Measurements from ENCODE around the gene HCN3. TPM values are rescaled to one million over a fixed set of nuclear protein-coding genes. Genes with fewer than 3 reads are reported as not detected.
A peak's percentile ranks its signal among the peaks of the same experiment; 100 is the strongest.
"Not testable (repeated sequence)": the region's sequence is repeated elsewhere in the genome, so short reads cannot be mapped to it uniquely, and the experiment has no call there.

Gene HCN3
- 0.52 TPM in 1 of 2 replicates, not detected in the other for total RNA-seq (2014; rRNA removed; shearing (Covaris generic))

DNA sequence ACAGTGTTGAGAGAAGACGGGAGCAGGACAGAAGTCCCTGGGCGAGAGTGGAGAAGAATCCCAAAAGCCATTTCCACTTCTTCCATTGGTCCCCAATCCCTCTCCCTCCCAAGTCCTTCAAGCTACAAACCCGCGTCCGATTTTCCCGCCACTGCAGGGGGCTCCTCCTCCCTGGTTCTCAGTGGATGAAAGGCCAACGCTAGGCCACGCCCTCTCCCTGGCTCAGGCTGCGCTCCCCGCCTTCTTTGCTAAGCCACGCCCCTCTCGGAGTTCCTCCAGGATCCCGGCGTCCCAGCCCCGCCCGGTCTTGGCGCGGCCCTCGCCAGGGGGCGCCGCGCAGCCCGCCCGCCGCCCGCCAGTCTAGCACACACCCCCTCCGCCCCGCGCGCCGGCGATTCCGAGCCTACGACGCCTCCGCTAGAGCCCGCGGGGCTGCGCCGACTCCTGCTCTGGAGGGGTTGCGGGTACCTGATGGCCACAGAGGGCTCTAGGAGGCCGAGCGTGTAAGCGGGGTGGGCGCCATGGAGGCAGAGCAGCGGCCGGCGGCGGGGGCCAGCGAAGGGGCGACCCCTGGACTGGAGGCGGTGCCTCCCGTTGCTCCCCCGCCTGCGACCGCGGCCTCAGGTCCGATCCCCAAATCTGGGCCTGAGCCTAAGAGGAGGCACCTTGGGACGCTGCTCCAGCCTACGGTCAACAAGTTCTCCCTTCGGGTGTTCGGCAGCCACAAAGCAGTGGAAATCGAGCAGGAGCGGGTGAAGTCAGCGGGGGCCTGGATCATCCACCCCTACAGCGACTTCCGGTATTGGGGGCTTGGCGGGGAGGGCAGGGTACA lies at the start of gene HCN3:
HCN3 (plus strand) TSS at position 394 of the 832 bp plus-strand sequence; CDS start at position 522, 128 bp downstream.
- DNase-seq (ENCODE audit: low spot score) = peak; percentile 93

DNA sequence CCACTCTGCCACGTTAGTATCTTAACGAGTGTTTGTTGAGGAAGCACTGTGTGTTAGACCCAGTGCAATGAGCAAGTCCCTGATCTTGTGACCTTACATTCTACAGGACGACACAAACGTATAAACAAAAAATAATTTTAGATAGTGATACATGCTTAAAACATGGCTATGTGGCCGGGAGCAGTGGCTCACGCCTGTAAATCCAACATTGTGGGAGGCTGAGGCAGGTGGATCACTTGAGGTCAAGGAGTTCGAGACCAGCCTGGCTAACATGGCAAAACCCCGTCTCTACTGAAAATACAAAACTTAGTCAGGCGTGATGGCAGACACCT lies 49.2 kb upstream of the HCN3 start:
- no peak for DNase-seq (ENCODE audit: low spot score)

DNA sequence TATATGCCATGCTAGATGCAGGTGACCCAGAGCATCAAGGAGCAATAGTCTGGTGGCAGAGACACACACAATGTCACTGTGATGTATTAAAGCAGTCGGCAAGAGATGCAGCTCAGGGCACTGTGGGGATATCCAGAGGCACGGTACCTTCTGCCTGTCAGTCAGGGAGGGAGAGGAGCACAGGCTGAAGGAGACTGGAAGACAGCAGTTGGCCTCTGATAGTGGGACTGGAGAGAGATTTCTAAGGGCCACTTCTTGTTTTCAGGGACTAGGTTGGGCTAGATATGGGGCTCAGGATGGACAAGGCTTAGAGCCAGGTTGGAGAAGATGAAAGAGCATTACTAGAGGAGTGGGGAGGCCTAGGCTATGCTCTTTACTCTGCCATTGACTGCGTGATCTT lies 46.0 kb upstream of the HCN3 start:
- DNase-seq (ENCODE audit: low spot score) = not testable (repeated sequence)

DNA sequence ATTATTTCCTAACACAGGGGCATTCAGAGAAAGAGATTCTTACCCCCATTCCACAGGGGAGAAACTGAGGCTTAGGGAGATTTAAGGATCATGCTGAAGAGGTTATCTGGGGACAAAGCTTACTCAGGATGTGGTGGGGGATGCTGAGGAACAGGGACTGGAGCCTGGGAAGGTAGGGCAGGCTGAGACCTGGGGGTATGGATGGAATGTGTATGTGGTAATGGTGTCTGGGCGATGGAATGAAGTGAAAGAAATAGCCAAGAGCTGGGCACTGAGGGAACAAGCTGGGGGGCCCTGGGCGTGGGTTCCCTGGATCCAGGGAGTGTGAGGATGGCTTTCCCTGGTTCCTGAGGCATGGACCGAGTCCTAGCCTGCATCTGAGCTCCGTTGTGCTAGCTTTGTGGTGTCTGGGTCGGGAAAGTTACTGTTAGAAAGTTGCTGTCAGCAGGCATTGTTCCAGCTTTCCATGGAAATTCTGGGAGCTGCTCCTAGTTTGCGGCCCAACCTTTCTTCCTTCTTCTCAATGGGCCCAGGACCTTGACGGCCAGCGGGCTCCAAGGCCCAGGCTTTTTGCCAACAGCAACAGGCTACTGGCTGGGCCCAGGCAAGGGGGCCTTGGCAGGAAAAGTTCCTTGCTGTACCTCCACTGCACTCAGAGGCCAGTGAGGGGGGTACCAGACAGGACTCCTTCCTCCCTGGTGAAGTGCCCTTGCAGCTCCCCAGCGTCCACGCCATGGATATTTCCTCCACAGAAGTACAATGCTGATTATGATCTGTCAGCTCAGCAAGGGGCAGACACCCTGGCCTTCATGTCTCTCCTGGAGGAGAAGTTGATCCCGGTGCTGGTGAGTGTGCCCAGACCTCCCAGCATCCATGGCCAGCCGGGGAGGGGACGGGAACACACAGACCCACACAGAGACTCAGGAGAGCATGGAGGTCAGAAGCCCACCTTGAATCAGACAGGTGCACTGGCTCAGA lies 45.0 kb upstream of the HCN3 start:
- DNase-seq (ENCODE audit: low spot score) = not testable (repeated sequence)

DNA sequence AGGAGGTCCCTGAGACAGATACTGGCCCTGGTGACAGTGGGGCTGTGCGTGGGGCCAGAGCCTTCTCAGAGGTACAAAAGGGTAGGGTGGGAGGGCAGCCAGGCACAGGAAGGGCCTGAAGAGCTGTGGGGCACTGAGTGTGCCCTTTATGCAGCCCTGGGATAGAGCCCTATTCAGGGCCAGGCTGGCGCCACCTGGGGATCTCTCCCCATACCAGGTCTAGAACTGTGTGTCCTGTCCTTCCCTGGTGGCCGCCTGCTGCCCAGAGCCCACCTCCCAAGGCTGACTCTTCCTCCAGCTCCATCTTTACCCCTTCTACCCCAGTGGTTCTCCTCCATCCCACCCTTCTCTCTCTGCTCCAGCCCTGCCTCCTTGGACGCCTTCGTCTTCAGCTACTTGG lies 43.8 kb upstream of the HCN3 start:
- not testable (repeated sequence) for DNase-seq (ENCODE audit: low spot score)

DNA sequence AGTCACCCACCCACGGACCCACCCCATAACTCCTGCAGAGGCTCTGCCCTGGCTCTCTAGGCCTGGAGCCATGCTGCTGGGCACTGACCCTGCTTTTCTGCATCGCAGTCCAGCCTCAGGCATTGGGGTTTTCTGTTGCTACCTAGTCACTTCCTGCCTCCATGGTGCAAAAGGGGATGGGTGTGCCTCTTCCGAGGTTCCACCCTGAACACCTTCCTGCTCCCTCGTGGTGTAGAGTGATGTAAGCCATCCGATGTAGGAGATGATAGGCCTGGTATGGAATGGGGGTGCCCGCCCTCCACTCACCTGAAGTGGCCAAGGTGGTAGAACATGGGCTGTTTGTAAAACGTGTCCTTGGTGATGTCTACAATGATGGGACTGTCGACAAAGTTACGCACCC lies 41.9 kb upstream of the HCN3 start:
- DNase-seq (ENCODE audit: low spot score) = not testable (repeated sequence)

DNA sequence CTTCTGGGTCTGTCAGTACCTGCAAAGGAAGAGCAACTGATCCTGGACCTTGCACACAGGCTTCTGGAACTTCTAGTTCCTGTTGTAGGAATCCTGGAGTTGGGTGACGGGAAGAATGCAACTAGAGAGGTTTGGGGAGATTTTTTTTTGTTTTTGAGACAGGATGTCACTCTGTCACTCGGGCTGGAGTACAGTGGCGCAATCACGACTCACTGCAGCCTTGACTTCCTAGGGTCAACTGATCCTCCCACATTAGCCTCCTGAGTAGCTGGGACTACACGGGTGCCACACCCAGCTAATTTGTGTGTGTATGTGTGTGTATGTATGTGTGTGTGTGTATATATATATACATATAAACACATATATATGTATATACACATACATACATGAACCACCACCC lies 40.8 kb upstream of the HCN3 start:
- no peak for DNase-seq (ENCODE audit: low spot score)

DNA sequence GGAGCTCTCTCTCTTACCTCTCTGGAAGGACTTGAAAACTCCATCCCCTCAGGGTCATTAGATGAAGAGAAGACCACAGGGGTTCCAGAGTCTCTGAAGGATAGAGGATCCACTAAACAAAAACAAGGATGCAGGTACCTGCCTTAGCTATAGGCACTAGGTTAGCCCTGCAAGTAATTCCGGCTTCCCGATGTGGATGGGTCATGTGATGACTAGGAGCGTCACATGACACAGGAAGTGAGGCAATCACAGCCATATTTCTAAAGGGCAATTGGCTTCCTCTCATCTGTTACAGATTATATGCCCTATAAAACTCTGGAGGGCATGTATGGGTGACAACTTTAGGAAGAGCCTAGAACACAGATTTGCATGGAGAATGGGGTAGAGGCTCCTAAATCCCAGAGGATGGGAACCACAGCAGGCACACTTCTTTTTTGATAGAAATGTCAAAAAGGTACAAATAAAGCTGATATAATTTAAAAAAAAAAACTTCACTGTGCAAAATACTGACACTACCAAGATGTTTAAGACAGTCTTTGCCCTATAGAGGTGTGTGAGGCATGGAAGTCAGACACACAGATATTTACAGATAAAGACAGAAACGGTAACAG lies 36.1 kb upstream of the HCN3 start:
- DNase-seq (ENCODE audit: low spot score) = peak; percentile 84

DNA sequence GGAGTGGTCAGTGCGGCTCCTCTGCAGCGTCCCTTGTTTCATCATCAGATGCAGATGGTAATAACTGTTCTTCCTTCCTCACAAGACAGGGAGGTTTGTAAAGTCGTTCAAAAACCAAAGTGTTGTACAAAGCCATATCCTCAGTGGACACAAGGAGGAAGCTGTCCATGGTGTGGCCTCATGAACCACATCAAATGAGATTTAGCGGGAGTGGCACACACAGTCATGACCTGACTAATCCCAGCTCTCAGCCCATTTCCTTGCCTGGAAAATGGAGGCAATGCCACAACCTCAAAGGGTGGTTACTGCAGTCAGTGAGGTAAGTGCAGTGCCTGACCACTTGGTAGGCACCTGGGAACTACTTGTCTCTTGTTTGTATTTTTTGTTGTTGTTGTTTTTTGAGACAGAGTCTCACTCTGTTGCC lies 35.4 kb upstream of the HCN3 start:
- no peak for DNase-seq (ENCODE audit: low spot score)

DNA sequence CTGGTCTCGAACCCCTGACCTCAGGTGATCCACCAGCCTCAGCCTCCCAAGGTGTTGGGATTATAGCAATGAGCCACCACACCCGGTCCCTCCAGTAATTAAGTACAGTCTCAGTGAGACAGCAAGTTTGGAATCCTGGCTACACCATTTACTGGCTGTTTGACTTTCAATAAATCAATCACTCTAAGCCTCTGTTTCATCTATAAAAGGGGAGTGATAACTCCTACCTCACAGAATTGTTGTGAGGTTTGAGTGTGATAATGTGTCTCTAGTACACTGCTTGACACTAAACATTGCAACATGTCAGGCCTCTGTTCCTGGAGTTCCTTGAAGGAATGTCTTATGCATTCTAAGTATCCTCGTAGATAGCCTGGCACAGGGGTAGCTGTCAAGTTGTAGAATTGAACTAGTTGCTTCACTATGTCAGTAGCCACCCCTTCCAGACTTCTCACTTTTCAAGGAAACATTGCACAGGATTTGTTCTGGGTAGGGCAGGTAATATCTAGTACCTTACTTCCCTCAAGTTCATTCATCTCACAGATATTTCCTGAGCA lies 34.4 kb upstream of the HCN3 start:
- DNase-seq (ENCODE audit: low spot score) = no peak

DNA sequence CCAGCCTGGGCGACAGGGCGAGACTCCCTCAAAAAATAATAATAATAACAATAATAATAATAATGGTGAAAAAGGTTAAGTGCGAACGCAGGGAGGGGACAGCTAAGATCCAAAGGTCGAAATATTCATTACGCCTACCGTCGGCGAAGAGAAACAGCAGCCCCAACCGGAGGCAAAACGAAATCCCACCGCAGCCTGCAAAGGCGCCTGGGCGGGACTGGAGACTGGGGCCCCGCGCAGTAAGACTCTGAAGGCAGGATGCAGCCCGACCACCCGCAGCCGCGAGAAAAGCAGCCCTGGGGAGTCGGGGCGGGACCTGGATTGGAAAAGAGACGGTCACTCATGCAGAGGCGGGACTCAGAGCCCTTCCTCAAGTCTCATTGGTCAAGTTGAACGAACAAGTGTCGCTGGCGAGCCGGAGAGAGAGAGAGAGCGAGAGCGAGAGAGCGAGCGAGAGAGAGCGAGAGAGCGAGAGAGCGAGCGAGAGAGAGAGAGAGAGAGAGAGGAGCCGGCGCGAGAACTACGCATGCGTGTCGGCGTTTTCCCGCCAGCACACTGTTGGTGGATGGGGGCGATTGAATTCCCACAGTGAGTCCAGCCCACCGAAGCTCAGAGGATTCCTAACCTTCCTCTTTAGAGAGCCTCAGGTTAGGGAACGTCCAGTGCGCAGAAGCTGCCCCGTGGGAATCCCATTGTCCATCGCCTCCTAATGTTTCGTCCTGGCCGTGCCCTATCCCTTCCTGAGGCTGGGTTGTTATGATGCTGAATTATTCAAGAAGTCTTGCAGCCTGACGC lies 32.7 kb upstream of the HCN3 start:
- peak; percentile 99 for DNase-seq (ENCODE audit: low spot score)

DNA sequence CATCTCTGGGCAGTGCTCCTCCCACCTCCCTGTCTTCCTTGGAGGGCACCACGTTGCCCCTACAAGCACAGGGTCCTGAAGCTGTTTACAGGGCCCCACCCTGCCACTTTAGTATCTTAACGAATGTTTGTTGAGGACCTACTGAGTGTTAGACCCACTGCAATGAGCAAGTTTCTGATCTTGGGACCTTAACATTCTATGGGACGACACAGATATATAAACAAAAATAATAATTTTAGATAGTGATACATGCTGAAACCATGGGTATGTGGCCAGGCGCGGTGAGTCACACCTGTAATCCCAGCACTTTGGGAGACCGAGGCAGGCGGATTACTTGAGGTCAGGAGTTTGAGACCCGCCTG lies 32.1 kb upstream of the HCN3 start:
- no peak for DNase-seq (ENCODE audit: low spot score)

DNA sequence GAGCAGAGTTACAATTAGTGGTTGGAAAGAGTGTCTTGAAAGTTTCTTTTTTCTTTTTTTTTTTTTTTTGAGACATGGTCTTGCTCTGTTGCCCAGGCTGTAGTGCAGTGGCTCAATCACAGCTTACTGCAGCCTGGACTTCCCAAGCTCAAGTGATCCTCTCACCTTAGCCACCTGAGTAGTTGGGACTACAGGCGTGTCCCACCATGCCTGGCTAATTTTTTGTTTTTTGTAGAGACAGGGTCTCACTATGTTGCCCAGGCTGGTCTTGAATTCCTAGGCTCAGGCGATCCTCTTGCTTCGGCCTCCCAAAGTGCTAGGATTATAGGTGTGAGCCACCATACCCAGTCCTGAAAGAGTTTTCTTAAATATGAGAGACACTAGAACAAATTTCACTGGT lies 30.5 kb upstream of the HCN3 start:
- not testable (repeated sequence) for DNase-seq (ENCODE audit: low spot score)

DNA sequence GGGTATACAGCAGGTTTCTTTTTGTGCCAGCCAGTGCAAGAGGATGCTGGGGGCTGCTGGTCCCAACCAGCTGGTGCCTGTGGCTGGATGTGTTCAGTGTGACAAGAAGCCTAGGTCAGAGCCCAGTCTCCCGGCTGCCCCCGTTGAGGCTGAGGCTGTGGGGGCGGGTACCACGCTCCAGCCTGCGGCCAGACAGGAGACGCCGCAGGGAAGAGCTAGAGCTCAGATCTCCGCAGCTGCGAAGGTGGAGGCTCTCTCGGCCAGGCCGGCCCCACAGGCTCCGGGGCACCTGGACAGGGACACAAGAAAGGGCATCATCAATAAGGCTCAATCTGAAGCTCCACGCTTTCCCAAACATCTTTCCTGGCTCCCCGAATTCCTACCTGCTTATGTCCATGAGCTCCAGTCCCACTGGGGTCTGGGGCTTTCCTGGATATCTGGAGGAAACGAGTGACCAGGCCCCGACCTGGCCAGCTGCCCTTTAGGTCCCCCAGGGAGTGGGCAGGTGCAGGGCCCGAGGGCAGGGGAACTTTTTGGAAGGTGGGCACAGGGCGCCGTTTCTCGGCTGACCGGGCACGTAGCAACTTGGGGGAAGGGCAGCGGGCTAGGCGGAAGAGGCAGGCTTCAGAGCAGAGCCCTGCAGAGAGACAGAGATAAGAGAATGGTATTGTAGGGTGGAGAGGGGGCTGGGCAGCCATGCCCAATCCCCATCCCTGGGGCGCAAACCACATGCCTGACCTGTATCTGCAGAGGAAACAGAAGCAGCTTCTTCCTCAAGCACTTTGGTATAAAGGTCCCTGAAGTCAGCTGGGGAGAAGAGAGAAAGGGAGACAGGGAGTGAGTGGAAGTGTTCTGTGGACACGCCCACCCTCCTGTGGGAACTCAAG lies 29.4 kb upstream of the HCN3 start:
- DNase-seq (ENCODE audit: low spot score) = no peak

DNA sequence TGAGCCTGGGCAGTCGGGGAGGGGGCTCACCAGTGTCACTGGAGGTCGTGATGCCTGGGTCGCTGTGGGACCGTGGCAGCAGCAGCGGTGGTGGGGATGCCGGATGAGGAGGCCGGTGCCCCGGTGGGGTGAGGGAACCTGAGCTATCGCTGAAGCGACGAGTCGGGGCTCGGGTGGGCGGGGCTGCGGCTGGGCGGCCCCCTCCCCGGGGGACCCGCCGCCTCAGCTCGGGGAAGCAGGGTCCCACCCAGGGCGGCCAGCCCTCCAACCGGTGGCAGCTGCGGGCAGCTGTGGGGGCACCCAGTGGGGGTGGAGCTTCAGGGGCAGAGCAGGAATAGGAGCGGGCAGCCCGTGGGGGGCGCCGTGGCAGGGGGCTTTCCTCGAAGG lies 27.0 kb upstream of the HCN3 start:
- no peak for DNase-seq (ENCODE audit: low spot score)

DNA sequence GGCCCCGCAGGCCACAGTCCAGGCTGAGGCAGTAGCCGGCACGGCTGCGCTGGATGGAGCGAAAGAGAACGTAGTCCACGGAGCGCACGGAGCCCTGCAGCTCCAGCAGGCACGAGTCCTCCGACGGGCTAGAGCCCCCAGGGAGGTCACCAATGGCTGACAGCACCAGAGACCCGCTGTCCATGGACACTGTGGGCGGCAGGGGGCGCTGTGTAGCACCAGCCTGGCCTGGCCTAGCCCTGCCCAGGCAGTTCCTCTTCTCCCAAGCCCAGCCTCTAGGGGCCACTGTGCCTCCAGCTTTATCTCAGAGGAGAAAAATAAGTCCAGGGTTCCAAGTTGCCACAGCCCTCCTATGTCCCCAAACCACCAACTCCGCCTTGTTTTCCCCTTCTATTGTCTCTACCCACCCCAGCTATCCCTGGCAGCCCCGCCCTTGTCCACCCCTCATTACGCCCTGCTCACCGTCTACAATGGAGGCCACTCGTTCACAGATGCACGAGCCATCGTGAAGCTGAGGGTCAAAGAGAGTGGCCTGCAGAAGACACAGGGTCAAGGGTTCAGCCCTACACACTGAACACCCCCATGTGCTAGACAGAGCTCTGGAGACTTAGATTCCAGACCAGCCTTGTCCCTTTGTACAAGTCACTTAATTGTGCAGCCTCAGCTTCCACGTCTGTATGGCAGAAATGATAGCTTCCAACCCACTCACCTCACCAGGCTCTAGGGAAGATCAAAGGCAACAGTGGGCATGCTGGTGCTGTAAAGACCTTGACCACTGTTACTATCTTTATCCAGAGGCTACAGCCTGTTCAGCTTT lies 26.4 kb upstream of the HCN3 start:
- DNase-seq (ENCODE audit: low spot score) = peak; percentile 86

DNA sequence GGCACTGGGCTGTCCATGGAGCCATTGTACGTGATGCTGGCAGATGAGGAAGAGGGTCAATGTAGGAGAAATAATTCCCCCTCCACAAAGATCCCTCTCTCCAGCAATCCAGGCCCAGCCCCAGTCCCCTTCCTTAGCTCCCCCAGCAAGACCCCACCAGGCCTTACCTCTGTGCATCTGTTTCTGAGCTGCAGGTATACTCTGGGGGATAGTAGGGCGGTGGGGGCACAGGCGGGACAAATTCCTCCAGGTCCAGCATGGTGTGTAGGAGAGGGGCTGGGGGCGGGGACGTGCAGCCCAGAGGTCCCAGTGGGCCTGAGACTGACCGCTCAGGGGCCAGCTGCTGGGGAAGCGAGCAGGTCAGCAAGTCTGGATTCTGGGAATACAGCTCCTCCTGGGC lies 25.7 kb upstream of the HCN3 start:
- no peak for DNase-seq (ENCODE audit: low spot score)

DNA sequence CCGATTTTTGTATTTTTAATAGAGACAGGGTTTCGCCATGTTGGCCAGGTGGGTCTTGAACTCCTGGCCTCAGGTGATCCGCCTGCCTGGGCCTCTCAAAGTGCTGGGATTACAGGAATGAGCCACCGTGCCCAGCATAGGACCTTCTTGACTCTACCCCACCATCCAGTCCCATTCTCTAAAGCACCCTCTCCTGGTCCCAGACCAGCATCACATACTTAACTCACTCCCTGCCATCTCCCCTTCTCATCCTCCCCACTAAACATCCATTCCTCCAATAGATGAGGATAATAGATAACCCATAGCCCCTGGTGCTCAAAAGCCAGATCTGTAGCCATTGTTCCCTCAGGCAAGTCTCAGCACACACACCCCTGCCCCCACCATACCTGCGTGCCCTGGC lies 24.1 kb upstream of the HCN3 start:
- DNase-seq (ENCODE audit: low spot score) = no peak

DNA sequence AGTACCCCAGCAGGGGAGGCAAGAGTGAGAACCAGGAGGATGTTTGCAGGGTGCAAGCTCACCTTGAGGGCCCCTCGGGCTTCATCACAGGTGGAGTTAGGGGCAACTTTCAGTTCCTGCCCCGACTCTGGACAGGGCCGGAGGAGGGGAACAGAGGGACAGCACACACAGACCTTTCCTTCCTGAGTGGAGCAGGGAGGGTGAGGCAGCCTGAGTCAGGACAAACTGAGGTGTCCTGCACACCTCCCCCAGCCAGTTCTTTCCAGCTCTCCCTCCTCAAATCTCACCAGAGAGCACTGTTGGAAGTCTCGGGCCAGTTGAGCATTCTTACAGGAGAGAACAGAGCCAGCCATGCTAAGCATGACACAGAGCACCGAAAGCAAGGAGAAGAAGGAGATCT lies 23.5 kb upstream of the HCN3 start:
- DNase-seq (ENCODE audit: low spot score) = no peak

Data from H4 (cell line).